Fibroblast of the aortic adventitia (primary cell): ENCODE data around the gene UBE2J2. TPM values are rescaled to one million over a fixed set of nuclear protein-coding genes. Genes with fewer than 3 reads are reported as not detected.

Source experiments
- DNase-seq: peaks from one replicate; pipeline ENCODE4 v3.0.0-alpha.2; 2010; ENCODE audit warnings: low read depth
- H3K4me3 ChIP-seq: 2 replicates; pipeline ENCODE4 v1.5.1; 2011; ENCODE audit warnings: low read depth, mild to moderate bottlenecking, control low read depth, low read length, moderate library complexity
- CTCF ChIP-seq: IDR thresholded peaks from 2 replicates; pipeline ENCODE4 v1.5.1; 2011; ENCODE audit warnings: mild to moderate bottlenecking, low read length, control low read depth, inconsistent platforms; ENCODE audit not compliant: insufficient read depth
- total RNA-seq: library from RNA; depleted of rRNA; stranded (reverse); fragments of >200 nt; gene quantifications from 2 replicates; pipeline ENCODE4 v1.2.3, GENCODE V29; 2012; ENCODE audit warnings: low replicate concordance

Gene UBE2J2
- total RNA-seq, 1 donor, result 35.3 TPM

GRCh38 chr1:1234180-1234808 lies 39.4 kb downstream of the UBE2J2 start:
- DNase-seq, result no peak
- H3K4me3 ChIP-seq, result no peak overlapping the region
- TF ChIP-seq CTCF, result no peak

DNA sequence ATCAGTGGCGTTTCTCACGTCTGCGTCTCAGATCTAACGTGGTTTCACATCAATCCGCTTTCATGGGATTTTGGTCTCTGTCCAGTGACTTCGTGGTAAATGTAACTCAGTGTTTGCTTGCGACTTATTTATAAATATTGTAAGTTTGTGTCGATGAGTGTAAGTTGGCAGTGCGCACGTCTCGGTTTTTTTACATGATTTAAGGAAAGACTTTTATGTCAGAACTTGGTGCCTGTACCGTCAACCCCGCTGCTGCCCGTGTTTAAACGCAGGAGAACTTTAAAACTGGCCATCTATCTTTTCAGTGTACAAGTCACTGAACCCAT lies 40.1 kb downstream of the UBE2J2 start:
- no peak overlapping the region for H3K4me3 ChIP-seq
- TF ChIP-seq CTCF, result no peak
- no peak for DNase-seq

DNA sequence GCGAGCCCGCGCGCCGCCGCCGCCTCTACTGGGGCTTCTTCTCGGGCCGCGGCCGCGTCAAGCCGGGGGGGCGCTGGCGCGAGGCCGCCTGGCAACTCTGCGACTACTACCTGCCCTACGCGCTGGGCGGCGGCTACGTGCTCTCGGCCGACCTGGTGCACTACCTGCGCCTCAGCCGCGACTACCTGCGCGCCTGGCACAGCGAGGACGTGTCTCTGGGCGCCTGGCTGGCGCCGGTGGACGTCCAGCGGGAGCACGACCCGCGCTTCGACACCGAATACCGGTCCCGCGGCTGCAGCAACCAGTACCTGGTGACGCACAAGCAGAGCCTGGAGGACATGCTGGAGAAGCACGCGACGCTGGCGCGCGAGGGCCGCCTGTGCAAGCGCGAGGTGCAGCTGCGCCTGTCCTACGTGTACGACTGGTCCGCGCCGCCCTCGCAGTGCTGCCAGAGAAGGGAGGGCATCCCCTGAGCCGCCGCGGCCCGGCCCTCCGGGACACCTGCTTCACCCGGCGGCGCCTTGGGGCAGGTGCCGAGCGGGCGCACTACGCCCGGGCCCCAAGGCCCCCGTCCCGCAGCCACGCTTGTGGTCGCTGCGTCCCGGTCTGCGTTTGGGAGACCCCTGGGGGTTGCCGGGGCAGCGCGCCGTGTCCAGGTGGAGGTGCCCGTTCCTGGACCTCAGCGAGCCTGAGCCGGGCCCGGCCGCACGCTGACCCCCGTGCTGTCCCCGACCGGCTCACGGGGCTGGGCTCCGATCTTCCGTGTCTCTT lies 40.7 kb downstream of the UBE2J2 start:
- peak overlapping the region; percentile 56 for H3K4me3 ChIP-seq
- DNase-seq, result no peak
- TF ChIP-seq CTCF, result no peak

- DNase-seq, result peak; percentile 8
- TF ChIP-seq CTCF, result no peak
- peak within 1 kb of the TSS; percentile 94 for H3K4me3 ChIP-seq
Measured at GRCh38 chr1:1232208-1232795, 41.4 kb downstream of the UBE2J2 start, which contains the start of gene B3GALT6. Gene B3GALT6, plus strand, starts transcription at chr1:1232237. Its CDS starts 42 bp downstream, at chr1:1232279.

GRCh38 chr1:1231400-1232207 lies 42.0 kb downstream of the UBE2J2 start, which contains the start of gene SDF4:
Gene SDF4, minus strand, starts transcription at chr1:1232001. Its CDS starts 3,229 bp downstream, at chr1:1228772.
- TF ChIP-seq CTCF, result no peak
- DNase-seq, result peak; percentile 95
- peak within 1 kb of the TSS; percentile 94 for H3K4me3 ChIP-seq

DNA sequence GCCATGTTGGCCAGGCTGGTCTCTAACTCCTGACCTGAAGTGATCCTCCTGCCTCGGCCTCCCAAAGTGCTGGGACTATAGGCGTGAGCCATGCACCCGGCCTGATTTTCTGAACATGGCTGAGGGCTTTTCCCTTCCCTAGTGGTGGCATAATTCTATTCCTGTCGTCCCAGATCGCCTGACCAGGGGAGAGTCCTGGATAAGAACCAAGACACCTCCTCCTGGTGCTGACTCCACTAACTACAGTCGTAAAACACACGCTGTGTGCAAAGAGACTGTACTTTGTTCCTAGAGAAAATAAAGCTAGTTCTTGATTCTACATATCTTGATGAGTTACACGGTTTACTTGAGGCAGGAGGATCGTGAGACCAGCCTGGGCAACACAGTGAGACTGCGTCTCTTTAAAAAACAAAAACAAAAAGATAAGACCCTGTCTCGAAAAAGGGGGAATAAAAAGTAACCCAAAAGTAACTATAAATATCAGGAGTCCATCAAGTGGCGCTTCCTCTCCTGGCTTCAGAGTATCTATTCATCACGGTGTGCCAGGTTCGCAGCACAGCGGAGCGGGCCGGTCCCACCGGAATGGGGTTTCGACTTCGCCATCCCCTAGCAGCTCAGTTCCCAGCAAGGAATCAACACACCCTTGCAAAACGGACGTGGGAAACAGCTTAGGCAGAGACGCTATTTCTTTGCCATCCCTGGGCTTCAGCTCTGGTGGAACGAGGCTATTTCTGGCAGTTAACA lies 42.8 kb downstream of the UBE2J2 start:
- peak; percentile 50 for TF ChIP-seq CTCF
- peak overlapping the region; percentile 94 for H3K4me3 ChIP-seq
- peak; percentile 76 for DNase-seq
